SK-N-SH treated with all-trans-retinoic acid at 6 μM for 48 hours (cell line): ENCODE measurements around the gene PHOSPHO1.

ENCODE experiments used
- BACH2 ChIP-seq: fragments of 250-450 bp; sonication (Bioruptor Pico); IDR thresholded peaks from 2 replicates; pipeline ENCODE4 v1.9.0; 2021; ENCODE audit warnings: mild to moderate bottlenecking, borderline replicate concordance
- ESRRG ChIP-seq: fragments of 250-450 bp; sonication (Bioruptor Pico); IDR thresholded peaks from 2 replicates; pipeline ENCODE4 v1.6.1; 2021; ENCODE audit warnings: mild to moderate bottlenecking
- SNAI2 ChIP-seq: fragments of 250-450 bp; sonication (Bioruptor Pico); IDR thresholded peaks from 2 replicates; pipeline ENCODE4 v1.5.0; 2020; ENCODE audit warnings: mild to moderate bottlenecking, moderate library complexity
- ZC3H10 ChIP-seq: fragments of 250-450 bp; sonication (Bioruptor Pico); IDR thresholded peaks from 2 replicates; pipeline ENCODE4 v1.5.1; 2021; ENCODE audit warnings: mild to moderate bottlenecking, moderate library complexity
- ZFP3 ChIP-seq: fragments of 250-450 bp; sonication (Bioruptor Pico); IDR thresholded peaks from 2 replicates; pipeline ENCODE4 v1.5.0; 2020; ENCODE audit warnings: mild to moderate bottlenecking, moderate library complexity
- TF ChIP-seq, protein P1 (sequence below): fragments of 250-450 bp; sonication (Bioruptor Pico); IDR thresholded peaks from 2 replicates; pipeline ENCODE4 v1.5.1; 2020; ENCODE audit warnings: low read depth, mild to moderate bottlenecking, moderate library complexity
- TF ChIP-seq, protein P2 (sequence below): fragments of 250-450 bp; sonication (Bioruptor Pico); IDR thresholded peaks from 2 replicates; pipeline ENCODE4 v1.8.0; 2020; ENCODE audit warnings: mild to moderate bottlenecking, moderate library complexity, borderline replicate concordance
- TF ChIP-seq, protein P3 (sequence below): fragments of 250-450 bp; sonication (Bioruptor Pico); IDR thresholded peaks from 2 replicates; pipeline ENCODE4 v1.5.1; 2021; ENCODE audit warnings: mild to moderate bottlenecking, moderate library complexity

GRCh38 chr17:49280061-49280460, 49.5 kb upstream of the PHOSPHO1 start:
- TF ChIP-seq ZFP3 (CRISPR knock-in tag) = no peak
- no peak for TF ChIP-seq ESRRG
- TF ChIP-seq, protein P1, sequence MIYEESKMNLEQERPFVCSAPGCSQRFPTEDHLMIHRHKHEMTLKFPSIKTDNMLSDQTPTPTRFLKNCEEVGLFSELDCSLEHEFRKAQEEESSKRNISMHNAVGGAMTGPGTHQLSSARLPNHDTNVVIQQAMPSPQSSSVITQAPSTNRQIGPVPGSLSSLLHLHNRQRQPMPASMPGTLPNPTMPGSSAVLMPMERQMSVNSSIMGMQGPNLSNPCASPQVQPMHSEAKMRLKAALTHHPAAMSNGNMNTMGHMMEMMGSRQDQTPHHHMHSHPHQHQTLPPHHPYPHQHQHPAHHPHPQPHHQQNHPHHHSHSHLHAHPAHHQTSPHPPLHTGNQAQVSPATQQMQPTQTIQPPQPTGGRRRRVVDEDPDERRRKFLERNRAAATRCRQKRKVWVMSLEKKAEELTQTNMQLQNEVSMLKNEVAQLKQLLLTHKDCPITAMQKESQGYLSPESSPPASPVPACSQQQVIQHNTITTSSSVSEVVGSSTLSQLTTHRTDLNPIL = no peak
- no peak for TF ChIP-seq BACH2 (CRISPR knock-in tag)
- TF ChIP-seq, protein P2, sequence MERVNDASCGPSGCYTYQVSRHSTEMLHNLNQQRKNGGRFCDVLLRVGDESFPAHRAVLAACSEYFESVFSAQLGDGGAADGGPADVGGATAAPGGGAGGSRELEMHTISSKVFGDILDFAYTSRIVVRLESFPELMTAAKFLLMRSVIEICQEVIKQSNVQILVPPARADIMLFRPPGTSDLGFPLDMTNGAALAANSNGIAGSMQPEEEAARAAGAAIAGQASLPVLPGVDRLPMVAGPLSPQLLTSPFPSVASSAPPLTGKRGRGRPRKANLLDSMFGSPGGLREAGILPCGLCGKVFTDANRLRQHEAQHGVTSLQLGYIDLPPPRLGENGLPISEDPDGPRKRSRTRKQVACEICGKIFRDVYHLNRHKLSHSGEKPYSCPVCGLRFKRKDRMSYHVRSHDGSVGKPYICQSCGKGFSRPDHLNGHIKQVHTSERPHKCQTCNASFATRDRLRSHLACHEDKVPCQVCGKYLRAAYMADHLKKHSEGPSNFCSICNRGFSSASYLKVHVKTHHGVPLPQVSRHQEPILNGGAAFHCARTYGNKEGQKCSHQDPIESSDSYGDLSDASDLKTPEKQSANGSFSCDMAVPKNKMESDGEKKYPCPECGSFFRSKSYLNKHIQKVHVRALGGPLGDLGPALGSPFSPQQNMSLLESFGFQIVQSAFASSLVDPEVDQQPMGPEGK = no peak
- no peak for TF ChIP-seq SNAI2 (CRISPR knock-in tag)
- TF ChIP-seq, protein P3, sequence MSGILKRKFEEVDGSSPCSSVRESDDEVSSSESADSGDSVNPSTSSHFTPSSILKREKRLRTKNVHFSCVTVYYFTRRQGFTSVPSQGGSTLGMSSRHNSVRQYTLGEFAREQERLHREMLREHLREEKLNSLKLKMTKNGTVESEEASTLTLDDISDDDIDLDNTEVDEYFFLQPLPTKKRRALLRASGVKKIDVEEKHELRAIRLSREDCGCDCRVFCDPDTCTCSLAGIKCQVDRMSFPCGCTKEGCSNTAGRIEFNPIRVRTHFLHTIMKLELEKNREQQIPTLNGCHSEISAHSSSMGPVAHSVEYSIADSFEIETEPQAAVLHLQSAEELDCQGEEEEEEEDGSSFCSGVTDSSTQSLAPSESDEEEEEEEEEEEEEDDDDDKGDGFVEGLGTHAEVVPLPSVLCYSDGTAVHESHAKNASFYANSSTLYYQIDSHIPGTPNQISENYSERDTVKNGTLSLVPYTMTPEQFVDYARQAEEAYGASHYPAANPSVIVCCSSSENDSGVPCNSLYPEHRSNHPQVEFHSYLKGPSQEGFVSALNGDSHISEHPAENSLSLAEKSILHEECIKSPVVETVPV (CRISPR knock-in tag) = no peak
- TF ChIP-seq ZC3H10 = no peak
